Measurements from ENCODE around the gene ZC3H13. TPM values are rescaled to one million over a fixed set of nuclear protein-coding genes. Genes with fewer than 3 reads are reported as not detected.

ZC3H13 gene
- total RNA-seq, 1 donor from 2014 or later: 44.9 TPM

GRCh38 chr13:46053162-46054012 lies 841 bp upstream of the ZC3H13 start:
- H3K9me3 Mint-ChIP-seq (ENCODE audit: unreplicated experiment): no peaks in the 10 kb centered on the region
- H3K4me1 Mint-ChIP-seq (ENCODE audit: unreplicated experiment): peaks cover 37% of the 10 kb centered on the region
- H3K4me3 Mint-ChIP-seq (ENCODE audit: unreplicated experiment): peak overlapping the region; percentile 98

GRCh38 chr13:46051968-46052318 lies 603 bp downstream of the ZC3H13 start:
- Mint-ChIP-seq H3K4me3 (ENCODE audit: unreplicated experiment) (peak overlapping the region; percentile 98), H3K27me3 (ENCODE audit: unreplicated experiment) (peaks cover 2% of the 10 kb centered on the region), H3K27ac (ENCODE audit: unreplicated experiment) (peak overlapping the region; percentile 97), H3K4me1 (ENCODE audit: unreplicated experiment) (peaks cover 34% of the 10 kb centered on the region), H3K36me3 (ENCODE audit: low read depth, unreplicated experiment) (no peaks in the 10 kb centered on the region), H3K9me3 (ENCODE audit: unreplicated experiment) (no peaks in the 10 kb centered on the region)
- no peak for DNase-seq (ENCODE audit: low spot score)
- TF ChIP-seq CTCF (IDR thresholded peaks at IDR 0.05; ENCODE audit: unreplicated experiment): no peak

More at GRCh38 chr13:46053162-46054012, 841 bp upstream of the ZC3H13 start:
- DNase-seq (ENCODE audit: low spot score): no peak
- no peaks in the 10 kb centered on the region for H3K36me3 Mint-ChIP-seq (ENCODE audit: low read depth, unreplicated experiment)
- peak overlapping the region; percentile 97 for H3K27ac Mint-ChIP-seq (ENCODE audit: unreplicated experiment)
- peaks cover 2% of the 10 kb centered on the region for H3K27me3 Mint-ChIP-seq (ENCODE audit: unreplicated experiment)
- TF ChIP-seq CTCF (IDR thresholded peaks at IDR 0.05; ENCODE audit: unreplicated experiment): no peak

GRCh38 chr13:46050771-46051170 lies 1.8 kb downstream of the ZC3H13 start:
- Mint-ChIP-seq H3K36me3 (ENCODE audit: low read depth, unreplicated experiment) (no peaks in the 10 kb centered on the region), H3K4me1 (ENCODE audit: unreplicated experiment) (peaks cover 29% of the 10 kb centered on the region), H3K4me3 (ENCODE audit: unreplicated experiment) (no peak overlapping the region), H3K27me3 (ENCODE audit: unreplicated experiment) (peaks cover 2% of the 10 kb centered on the region), H3K9me3 (ENCODE audit: unreplicated experiment) (no peaks in the 10 kb centered on the region), H3K27ac (ENCODE audit: unreplicated experiment) (no peak overlapping the region)
- DNase-seq (ENCODE audit: low spot score): no peak
- TF ChIP-seq CTCF (IDR thresholded peaks at IDR 0.05; ENCODE audit: unreplicated experiment): no peak

- H3K27ac Mint-ChIP-seq (ENCODE audit: unreplicated experiment): no peak overlapping the region
- no peaks in the 10 kb centered on the region for H3K27me3 Mint-ChIP-seq (ENCODE audit: unreplicated experiment)
- H3K36me3 Mint-ChIP-seq (ENCODE audit: low read depth, unreplicated experiment): no peaks in the 10 kb centered on the region
- no peak for TF ChIP-seq CTCF (IDR thresholded peaks at IDR 0.05; ENCODE audit: unreplicated experiment)
- H3K4me3 Mint-ChIP-seq (ENCODE audit: unreplicated experiment): no peak overlapping the region
- H3K9me3 Mint-ChIP-seq (ENCODE audit: unreplicated experiment): no peaks in the 10 kb centered on the region
- H3K4me1 Mint-ChIP-seq (ENCODE audit: unreplicated experiment): peaks cover 12% of the 10 kb centered on the region
- no peak for DNase-seq (ENCODE audit: low spot score)
Observed at GRCh38 chr13:46045424-46045823, 7.1 kb downstream of the ZC3H13 start.

GRCh38 chr13:46043647-46044046 lies 8.9 kb downstream of the ZC3H13 start:
- Mint-ChIP-seq H3K4me1 (ENCODE audit: unreplicated experiment) (peaks cover 4% of the 10 kb centered on the region), H3K4me3 (ENCODE audit: unreplicated experiment) (no peak overlapping the region), H3K27me3 (ENCODE audit: unreplicated experiment) (no peaks in the 10 kb centered on the region), H3K36me3 (ENCODE audit: low read depth, unreplicated experiment) (no peaks in the 10 kb centered on the region), H3K9me3 (ENCODE audit: unreplicated experiment) (no peaks in the 10 kb centered on the region), H3K27ac (ENCODE audit: unreplicated experiment) (no peak overlapping the region)
- no peak for TF ChIP-seq CTCF (IDR thresholded peaks at IDR 0.05; ENCODE audit: unreplicated experiment)
- DNase-seq (ENCODE audit: low spot score): no peak
